ENCODE data around the gene CYB561D2.

Gene CYB561D2

GRCh38 chr3:50323614-50324199 lies 27.0 kb upstream of the CYB561D2 start:
- peak in 1 of 3 donors; percentile 44 for DNase-seq

GRCh38 chr3:50324351-50325112 lies 26.1 kb upstream of the CYB561D2 start:
- peak; percentile 73 to 85 (median 76) for DNase-seq

GRCh38 chr3:50325113-50325480 lies 25.6 kb upstream of the CYB561D2 start:
- DNase-seq = no peak

- DNase-seq = no peak
These were observed 25.0 kb upstream of the CYB561D2 start for GRCh38 chr3:50325497-50326181.

GRCh38 chr3:50326182-50326541 lies 24.5 kb upstream of the CYB561D2 start:
- DNase-seq = no peak

GRCh38 chr3:50327129-50327528 lies 23.5 kb upstream of the CYB561D2 start:
- no peak for DNase-seq

- DNase-seq = peak; percentile 98 to 99 (median 99)
These were observed 22.5 kb upstream of the CYB561D2 start, which contains the start of gene TUSC2 for GRCh38 chr3:50327943-50328691. Gene TUSC2, minus strand, starts transcription at chr3:50328223. Its CDS starts 124 bp downstream, at chr3:50328099.

GRCh38 chr3:50330330-50330729 lies 20.3 kb upstream of the CYB561D2 start:
- no peak for DNase-seq

GRCh38 chr3:50331364-50331907 lies 19.2 kb upstream of the CYB561D2 start:
- no peak for DNase-seq

- no peak for DNase-seq
These were observed 16.8 kb upstream of the CYB561D2 start for GRCh38 chr3:50333744-50334328.

GRCh38 chr3:50334339-50335075 lies 16.2 kb upstream of the CYB561D2 start:
- DNase-seq = no peak

GRCh38 chr3:50336452-50337174 lies 14.0 kb upstream of the CYB561D2 start:
- no peak for DNase-seq

- peak; percentile 100 for DNase-seq
These were observed 13.3 kb upstream of the CYB561D2 start for GRCh38 chr3:50337175-50337861.

- DNase-seq = peak; percentile 53 to 60 (median 53)
These were observed 11.7 kb upstream of the CYB561D2 start for GRCh38 chr3:50338965-50339364.

- no peak for DNase-seq
These were observed 11.0 kb upstream of the CYB561D2 start for GRCh38 chr3:50339485-50340146.

- DNase-seq = no peak
These were observed 10.6 kb upstream of the CYB561D2 start for GRCh38 chr3:50340147-50340447.

- DNase-seq = peak; percentile 69 to 86 (median 78)
These were observed 10.0 kb upstream of the CYB561D2 start, which contains the start of gene RASSF1 for GRCh38 chr3:50340448-50341329. Gene RASSF1, minus strand, starts transcription at chr3:50340836. Its CDS starts 31 bp downstream, at chr3:50340805.

- DNase-seq = no peak
These were observed 9.1 kb upstream of the CYB561D2 start for GRCh38 chr3:50341537-50341936.
